Type B pancreatic cell (in vitro differentiated cells): ENCODE results near the gene SYT8. TPM values are rescaled to one million over a fixed set of nuclear protein-coding genes. Genes with fewer than 3 reads are reported as not detected.

Experiments used
- DNase-seq: peaks from one replicate; pipeline ENCODE4 v3.0.0; 2021; ENCODE audit warnings: mixed read lengths; ENCODE audit not compliant: unreplicated experiment; ENCODE audit errors: extremely low spot score
- H3K27ac Mint-ChIP-seq: 2 replicates; pipeline ENCODE4 v1.8.0; 2021; ENCODE audit warnings: mild to moderate bottlenecking, mixed read lengths
- H3K27me3 Mint-ChIP-seq: 2 replicates; pipeline ENCODE4 v1.8.0; 2021; ENCODE audit warnings: mixed read lengths
- H3K36me3 Mint-ChIP-seq: 2 replicates; pipeline ENCODE4 v1.8.0; 2021; ENCODE audit warnings: mixed read lengths
- H3K4me1 Mint-ChIP-seq: one replicate; pipeline ENCODE4 v1.8.0; 2021; ENCODE audit warnings: mixed read lengths; ENCODE audit not compliant: unreplicated experiment
- H3K4me3 Mint-ChIP-seq: 2 replicates; pipeline ENCODE4 v1.8.0; 2021; ENCODE audit warnings: mild to moderate bottlenecking, mixed read lengths
- H3K9me3 Mint-ChIP-seq: 2 replicates; pipeline ENCODE4 v1.8.0; 2021; ENCODE audit warnings: mixed read lengths
- total RNA-seq: library from RNA; stranded (reverse); gene quantifications from 2 replicates; pipeline ENCODE4 v1.2.1, GENCODE V29; 2021; ENCODE audit warnings: low replicate concordance
- TF ChIP-seq, protein P1 (sequence below): fragments of 200-600 bp; sonication (generic); conservative IDR thresholded peaks from 2 replicates; pipeline ENCODE4 v1.5.0; 2021; ENCODE audit warnings: antibody characterized with exemption, mild to moderate bottlenecking

The SYT8 gene
- total RNA-seq, 1 donor from 2014 or later, result 4.5 TPM

DNA sequence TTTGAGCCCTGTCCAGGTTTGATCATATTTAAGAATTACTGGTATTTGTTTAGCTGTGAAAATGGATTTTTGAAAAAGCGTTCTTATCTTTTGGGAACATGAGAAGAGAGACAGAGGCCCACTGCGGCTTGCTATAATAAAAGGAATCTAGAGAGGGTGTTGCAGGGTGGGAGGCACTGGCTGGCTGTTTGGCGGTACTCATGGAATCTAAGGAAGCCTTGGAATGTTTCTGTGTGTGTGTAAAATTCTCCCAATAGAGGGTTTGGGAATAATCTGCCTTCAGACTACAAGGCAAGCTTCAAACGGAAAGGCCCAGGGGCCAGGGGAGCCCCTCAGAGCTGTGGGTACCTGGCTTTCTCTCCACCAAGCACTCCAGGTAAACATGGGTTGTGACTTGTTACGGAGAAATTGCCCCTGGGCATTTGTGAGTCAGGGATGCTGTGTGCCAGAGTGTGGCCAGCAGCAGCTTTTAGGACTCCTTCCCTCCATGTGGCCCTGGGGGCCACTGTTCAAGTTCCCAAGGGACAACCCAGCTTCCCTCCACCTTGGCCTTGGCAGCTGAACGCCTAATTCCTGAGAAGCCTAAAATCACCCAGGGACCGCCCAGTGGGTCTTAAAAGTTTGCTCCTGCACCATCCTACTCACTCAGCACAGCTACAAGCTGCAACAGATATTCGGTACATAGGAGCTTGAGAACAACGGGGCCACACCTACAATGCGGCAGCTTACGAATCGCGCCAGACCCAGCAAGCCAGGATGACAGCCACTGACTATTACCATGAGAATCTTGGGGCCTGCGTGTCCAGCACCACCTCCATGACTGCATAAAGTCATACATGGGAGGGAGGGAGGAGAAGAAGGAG is 14.1 kb upstream of the SYT8 start:
- DNase-seq, result no peak

DNA sequence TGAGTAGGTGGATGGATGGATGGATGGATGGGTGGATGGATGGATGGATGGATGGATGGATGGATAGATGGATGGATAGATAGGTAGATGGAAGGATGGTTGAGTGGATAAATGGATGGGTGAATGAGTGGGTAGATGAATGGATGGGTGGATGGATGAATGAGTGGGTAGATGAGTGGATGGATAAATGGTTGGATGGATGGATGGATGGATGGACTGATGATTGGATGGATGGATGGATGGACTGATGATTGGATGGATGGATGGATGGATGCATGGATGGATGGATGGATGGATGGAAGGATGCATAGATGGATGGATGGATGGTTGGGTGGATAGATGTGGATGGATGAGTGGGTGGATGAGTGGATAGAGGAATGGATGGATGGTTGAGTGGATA is 13.2 kb upstream of the SYT8 start:
- no peaks in the 10 kb centered on the region for H3K36me3 Mint-ChIP-seq
- peaks cover 5% of the 10 kb centered on the region for H3K9me3 Mint-ChIP-seq
- H3K4me3 Mint-ChIP-seq, result no peak overlapping the region
- no peak overlapping the region for H3K27ac Mint-ChIP-seq
- no peak for DNase-seq
- no peaks in the 10 kb centered on the region for H3K4me1 Mint-ChIP-seq
- peaks cover 5% of the 10 kb centered on the region for H3K27me3 Mint-ChIP-seq
- TF ChIP-seq, protein P1, sequence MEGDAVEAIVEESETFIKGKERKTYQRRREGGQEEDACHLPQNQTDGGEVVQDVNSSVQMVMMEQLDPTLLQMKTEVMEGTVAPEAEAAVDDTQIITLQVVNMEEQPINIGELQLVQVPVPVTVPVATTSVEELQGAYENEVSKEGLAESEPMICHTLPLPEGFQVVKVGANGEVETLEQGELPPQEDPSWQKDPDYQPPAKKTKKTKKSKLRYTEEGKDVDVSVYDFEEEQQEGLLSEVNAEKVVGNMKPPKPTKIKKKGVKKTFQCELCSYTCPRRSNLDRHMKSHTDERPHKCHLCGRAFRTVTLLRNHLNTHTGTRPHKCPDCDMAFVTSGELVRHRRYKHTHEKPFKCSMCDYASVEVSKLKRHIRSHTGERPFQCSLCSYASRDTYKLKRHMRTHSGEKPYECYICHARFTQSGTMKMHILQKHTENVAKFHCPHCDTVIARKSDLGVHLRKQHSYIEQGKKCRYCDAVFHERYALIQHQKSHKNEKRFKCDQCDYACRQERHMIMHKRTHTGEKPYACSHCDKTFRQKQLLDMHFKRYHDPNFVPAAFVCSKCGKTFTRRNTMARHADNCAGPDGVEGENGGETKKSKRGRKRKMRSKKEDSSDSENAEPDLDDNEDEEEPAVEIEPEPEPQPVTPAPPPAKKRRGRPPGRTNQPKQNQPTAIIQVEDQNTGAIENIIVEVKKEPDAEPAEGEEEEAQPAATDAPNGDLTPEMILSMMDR, result no peak

More for the DNA sequence above, 14.1 kb upstream of the SYT8 start:
- Mint-ChIP-seq H3K4me3 (no peak overlapping the region), H3K36me3 (no peaks in the 10 kb centered on the region), H3K27ac (no peak overlapping the region), H3K27me3 (peaks cover 5% of the 10 kb centered on the region), H3K4me1 (no peaks in the 10 kb centered on the region), H3K9me3 (peaks cover 5% of the 10 kb centered on the region)
- TF ChIP-seq, protein P1, result no peak

DNA sequence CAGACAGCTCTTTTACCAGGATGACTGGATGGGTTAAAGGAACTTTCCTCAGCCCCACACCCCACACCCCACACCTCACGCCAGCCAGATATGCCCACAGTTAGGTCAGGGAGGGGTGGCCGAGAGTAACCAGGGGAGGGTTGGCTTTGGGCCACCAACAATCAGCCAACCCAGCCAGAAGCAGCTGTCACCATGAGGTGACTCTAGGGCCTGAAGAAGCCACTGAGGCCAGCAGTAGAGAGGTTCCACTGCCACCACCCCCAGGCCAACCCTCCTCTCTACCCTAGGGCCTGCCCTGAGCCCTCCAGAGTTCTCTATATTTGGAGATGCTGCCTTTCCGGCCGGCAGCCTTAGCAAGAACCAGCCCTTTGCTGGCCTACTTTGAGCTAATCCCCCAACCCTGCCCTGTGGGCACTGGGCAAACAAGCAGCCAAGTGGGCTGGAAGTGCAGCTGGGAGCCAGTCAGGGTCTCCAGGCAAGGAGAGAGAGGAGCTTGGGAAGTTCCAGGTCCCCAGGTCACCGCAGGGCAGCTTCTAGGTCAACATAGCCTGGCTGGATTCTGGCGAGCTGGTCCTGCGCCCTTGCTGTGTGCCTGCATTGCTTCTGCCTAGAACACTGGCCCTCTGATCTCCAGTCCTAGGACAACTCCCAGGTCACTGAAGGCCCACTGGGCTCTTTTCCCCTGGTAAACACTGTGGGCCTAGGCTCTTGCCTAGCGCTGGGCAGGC is 12.0 kb upstream of the SYT8 start:
- Mint-ChIP-seq H3K27ac (no peak overlapping the region), H3K4me1 (peaks cover 3% of the 10 kb centered on the region), H3K4me3 (no peak overlapping the region), H3K36me3 (no peaks in the 10 kb centered on the region), H3K27me3 (no peaks in the 10 kb centered on the region), H3K9me3 (no peaks in the 10 kb centered on the region)
- no peak for DNase-seq
- TF ChIP-seq, protein P1, result no peak

DNA sequence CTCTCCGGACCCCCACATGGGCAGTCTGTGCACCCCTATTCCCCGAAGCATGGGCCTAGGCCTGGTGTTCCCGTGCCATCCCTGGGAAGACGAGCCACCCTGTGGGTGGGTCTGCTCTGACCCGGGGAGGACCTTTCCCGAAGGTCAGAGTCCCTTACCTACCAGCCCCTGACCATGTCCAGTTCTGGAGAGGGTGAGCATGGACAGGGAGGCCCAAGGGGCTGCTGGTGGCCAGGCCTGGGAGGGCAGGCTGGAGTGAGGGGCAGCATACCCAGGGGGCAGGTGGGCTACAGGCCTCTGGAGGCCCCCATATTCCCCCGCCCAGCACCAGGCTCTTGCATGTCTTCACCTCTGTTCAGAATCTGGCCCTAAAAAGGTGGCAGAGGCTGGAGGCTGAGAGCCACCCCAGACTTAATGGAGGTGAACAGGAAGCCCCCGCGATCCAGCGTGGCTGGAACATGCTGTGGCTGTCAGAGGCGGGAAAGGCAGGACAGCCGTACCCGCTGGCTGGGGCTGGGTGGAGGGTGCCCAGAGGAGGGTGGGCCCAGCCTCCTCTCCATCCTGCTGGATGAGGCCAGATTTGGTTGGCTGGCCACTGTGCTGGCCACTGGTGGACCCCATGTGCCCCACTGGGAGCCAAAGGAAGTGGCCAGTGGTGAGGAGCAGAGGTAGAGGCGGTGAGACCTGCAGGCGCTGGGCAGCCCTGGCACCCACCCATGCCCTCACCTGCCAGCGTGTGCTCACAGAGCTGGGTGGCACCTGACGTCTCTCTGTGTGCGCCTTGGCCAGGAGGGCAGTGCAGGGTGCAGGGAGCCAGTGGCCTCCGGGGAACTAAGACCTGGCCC is 11.2 kb upstream of the SYT8 start:
- Mint-ChIP-seq H3K4me1 (peaks cover 3% of the 10 kb centered on the region), H3K27ac (no peak overlapping the region)
- TF ChIP-seq, protein P1, result no peak

DNA sequence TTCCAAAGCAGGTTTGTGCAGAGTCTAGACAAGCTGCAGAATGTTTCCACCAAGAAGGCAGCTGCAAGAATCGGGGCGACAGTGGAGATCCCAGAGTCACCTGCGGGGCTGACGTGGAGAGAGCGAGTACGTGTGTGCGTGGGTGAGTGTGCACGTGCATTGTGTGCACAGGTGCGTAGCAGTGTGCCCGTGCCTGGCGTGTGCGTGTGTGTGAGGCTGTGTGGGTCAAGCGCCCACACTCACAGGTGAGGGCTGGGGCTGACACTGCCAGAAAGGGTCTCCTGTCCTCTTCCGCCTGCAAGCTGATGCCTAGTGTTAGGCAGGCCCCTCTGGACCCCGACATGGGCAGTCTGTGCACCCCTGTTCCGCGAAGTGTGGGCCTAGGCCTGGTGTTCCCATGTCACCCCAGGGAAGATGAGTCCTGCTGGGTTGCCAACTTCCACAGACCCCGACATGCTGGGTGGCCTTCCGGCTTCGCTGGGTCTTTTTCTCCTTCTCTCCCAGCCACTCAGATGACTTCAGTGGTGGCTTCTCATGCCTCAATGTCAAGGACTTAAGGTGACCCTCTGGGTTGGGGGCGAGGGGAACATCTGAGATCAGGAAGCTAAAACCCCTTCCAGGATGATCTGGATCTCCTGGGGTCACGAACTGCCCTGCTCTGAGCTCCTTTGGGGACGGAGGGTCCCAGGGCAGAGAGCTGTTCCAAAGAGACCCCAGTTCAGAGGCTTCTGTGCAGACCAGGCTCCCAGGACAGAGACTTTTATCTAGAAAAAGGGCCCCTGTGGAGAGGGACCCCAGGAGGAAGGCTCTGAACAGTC is 10.4 kb upstream of the SYT8 start:
- Mint-ChIP-seq H3K27me3 (no peaks in the 10 kb centered on the region), H3K4me1 (peaks cover 3% of the 10 kb centered on the region), H3K36me3 (no peaks in the 10 kb centered on the region), H3K9me3 (no peaks in the 10 kb centered on the region), H3K27ac (no peak overlapping the region), H3K4me3 (no peak overlapping the region)
- TF ChIP-seq, protein P1, result no peak
- DNase-seq, result no peak

More for the DNA sequence above, 11.2 kb upstream of the SYT8 start:
- Mint-ChIP-seq H3K27me3 (no peaks in the 10 kb centered on the region), H3K36me3 (no peaks in the 10 kb centered on the region), H3K4me3 (no peak overlapping the region), H3K9me3 (no peaks in the 10 kb centered on the region)
- no peak for DNase-seq
